ENCODE data around the gene FARSB.
"Not testable (repeated sequence)": the region's sequence is repeated elsewhere in the genome, so short reads cannot be mapped to it uniquely, and the experiment has no call there.

The FARSB gene

DNA sequence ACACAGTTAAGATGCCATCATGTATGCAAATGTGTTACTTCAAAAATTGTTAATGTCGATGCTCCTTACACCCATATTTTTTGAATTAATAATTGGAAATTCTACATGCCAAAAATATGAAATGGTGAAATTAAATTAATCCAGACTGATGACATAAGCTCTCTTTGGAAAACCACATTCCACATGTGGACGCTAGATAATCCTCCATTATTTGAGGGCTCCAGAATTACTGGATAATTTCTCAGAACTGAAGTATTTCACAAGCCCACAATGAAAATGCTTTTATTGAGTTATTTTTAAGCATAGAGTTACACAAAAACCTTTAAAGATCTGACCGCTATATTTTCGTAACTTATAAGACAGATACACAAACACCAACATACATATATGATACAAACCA, 47.8 kb downstream of the FARSB start:
- no peak for DNase-seq (ENCODE audit: low read depth in 2 of 2)

DNA sequence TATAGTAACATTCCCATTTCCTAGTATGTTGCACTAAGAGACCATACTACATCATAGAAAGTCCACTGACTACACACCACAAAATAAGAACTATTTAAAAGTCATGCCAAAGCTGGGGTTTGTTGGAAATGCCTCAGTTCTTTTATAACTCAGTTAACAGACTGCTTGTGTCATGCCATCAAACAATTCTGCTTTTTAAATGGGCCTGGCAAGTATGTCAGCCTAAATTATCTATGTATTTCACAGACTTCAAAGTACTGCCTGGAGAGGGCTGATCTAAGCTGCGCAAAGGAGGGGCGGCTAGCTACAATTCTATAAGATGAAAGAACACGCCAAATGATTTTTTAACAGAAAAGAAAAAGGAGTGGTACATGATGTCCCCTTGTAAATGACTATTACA, 49.6 kb downstream of the FARSB start:
- DNase-seq (ENCODE audit: low read depth in 2 of 2): no peak

DNA sequence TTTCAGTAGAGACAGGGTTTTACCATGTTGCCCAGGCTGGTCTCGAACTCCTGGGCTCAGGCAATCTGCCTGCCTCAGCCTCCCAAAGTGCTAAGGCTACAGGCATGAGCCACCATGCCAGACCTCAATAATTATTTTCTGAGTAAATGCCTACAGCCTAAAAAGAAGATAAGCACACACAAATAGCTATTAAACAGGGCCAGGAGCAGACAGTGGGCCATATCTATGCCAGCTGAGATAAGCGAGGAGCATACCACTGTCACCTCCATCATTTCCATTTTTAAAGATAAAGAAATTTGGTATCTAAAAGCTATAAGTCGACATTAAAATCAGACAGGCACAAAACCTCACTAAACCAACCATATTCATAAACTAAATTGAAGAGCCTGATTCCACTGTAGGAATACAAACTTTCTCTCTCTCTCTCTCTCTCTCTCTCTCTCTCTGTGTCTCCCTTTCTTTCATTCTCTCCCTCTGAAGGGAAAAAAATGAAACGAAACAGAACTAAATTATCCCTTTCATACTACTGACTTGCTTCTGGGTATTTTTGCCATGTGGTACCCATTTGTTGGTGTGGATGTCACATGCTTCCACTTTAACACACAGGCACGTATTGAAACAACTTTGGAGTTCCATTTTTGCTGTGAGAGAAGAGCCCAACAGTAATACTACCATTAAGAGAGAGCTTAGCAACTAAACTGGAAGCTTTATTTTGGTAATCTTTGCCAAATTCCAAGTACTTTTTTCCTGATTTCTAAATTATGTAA, 51.0 kb downstream of the FARSB start:
- no peak for DNase-seq (ENCODE audit: low read depth in 2 of 2)

DNA sequence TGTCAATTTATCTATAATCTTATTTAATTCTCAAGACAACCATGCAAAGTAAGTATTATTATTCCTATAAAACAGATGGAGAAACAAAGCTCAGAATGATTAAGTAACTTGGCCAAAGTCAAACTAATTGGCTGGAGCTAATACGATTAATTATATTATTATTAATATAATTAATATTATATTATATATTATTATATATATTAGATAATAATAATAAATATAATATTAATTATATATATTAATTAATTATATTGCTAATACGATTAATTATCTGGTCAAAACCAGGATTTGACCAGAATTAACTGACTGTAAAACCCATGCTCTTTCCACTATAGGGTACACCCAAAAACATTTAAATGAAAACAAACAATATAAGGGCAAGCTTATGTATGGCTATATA, 52.4 kb downstream of the FARSB start:
- DNase-seq (ENCODE audit: low read depth in 2 of 2): no peak

DNA sequence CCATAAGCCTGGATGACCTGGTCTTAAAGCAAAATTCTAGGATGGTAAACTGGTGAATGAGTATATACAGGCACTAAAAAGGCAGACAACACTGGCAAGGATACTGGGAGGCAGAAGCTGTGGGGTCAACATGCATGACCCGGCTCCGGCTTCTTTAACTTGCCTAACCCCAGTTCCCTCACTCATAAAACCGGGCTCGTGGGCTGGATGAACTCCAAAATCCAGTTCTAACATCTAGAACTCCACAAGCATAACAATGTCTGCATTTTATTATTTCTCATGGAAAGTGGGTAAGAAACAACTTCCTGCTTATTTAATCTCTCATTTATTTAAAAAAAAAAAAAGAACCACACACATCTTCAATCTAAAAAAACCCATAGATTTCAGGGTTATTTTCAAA, 57.3 kb downstream of the FARSB start:
- no peak for DNase-seq (ENCODE audit: low read depth in 2 of 2)

DNA sequence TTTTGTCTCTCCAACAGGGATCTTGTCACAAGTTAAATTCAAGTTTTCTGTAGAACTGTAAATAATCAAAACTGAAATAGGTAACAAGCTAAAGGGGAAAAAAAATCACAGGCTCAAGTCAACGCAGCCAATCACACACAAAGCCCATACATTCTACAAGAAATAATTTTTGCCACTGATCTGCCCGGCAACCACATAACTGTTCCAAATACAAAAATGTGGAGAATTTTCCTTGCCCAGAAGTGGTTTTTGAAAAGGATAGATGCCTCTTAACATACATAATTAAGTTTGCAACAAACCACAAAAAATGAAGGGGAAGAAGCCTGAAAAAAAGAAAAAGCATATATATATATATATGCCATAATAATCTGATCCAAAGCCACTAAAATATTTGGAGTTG, 60.3 kb downstream of the FARSB start:
- DNase-seq (ENCODE audit: low read depth in 2 of 2): no peak

DNA sequence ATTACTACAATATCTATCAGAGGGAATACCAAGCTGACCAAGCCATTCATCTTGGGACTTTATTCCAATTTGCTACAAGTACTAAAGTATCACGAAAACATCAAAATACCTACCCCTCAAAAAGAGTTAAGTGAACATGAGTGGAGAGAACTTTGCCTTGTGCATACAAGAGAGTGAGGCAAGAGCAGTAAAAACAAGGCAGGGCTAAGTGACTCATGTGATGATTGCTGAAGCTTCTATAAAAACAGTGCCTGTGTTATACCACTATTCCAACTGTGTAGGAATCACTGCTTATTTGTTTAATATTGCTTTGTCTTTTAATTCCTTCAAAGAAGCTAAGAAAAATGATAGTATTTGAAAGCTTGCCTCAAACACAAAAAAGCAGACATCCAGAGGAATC, 61.2 kb downstream of the FARSB start:
- no peak for DNase-seq (ENCODE audit: low read depth in 2 of 2)

DNA sequence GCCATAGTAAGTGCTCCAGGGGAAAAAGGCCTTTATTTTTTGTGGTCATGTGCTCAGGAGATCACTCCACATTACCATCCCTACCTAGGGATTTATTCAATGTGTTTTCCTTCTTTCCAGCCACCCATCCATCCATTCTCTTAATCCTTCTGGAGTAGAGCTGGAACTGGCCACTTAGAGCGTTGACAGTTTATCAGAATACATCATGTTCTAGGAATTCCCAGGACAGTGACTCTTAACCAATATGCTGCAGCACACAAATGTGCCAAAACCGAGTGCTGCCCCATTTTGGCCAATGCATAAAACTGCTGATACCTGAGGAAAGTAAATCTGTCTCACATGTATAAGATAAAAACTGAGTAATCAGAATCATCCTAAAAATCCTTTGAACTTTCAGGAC, 63.7 kb downstream of the FARSB start:
- no peak for DNase-seq (ENCODE audit: low read depth in 2 of 2)

DNA sequence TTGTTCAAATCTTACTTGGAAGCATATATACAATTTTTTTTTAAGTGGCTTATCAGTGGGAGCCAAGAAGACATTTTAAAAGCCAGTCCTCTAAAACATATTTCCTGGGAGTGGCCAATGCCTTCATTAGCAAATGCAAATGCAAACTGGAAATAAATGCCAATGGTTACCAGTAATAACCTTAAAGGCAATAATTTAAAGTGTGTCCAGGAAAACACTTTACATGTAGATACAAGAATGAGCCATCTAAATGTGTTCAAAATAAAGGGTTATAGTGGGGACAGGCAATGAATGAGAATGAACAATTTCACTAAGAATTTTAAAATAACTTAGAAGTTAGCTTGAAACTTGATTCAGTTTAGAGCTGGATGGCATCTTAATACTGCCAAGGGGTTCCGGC, 64.2 kb downstream of the FARSB start:
- DNase-seq (ENCODE audit: low read depth in 2 of 2): no peak

DNA sequence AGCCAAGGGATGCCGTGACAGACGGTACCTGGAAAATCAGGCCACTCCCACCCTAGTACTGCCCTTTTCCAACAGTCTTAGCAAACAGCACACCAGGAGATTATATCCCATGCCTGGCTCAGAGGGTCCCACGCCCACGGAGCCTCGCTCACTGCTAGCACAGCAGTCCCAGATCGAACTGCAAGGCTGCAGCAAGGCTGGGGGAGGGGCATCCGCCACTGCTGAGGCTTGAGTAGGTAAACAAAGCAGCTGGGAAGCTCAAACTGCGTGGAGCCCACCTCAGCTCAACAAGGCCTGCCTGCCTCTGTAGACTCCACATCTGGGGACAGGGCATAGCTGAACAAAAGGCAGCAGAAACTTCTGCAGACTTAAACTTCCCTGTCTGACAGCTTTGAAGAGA, 71.3 kb downstream of the FARSB start:
- not testable (repeated sequence) for DNase-seq (ENCODE audit: low read depth in 2 of 2)

DNA sequence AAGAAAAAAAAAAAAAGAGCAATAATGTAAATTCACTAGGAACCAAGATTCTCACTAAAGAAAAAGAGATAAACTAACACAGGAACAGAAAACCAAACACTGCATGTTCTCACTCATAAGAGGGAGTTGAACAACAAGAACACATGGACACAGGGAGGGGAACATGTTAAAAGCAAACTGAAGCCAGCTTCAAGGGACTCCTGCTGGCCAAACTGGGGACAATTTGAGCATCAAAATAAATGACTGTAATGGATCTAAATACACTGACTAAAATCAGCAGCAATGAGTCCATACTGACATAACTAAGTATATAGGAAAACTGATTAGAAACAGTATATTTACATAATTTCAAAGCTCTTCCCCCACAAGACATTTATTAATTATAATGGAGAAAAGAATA, 73.0 kb downstream of the FARSB start:
- no peak for DNase-seq (ENCODE audit: low read depth in 2 of 2)

DNA sequence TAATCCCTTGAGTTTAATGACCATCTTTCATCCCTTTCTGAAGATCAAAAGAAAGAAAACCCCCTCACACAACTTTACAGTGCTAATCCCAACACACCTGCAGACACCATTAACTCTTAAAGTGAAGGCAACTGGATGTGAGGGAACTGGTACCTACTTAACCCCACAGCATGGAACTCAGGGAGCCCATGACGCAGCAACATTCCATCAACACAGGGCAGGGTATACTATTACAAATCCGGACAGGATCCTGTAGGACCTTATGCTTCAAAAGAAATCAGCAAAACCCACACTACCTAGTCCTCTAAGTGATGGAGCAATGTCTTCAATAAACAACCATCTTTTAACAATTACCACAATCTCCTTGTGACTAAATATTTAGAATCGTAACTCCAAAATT, 78.6 kb downstream of the FARSB start:
- no peak for DNase-seq (ENCODE audit: low read depth in 2 of 2)

DNA sequence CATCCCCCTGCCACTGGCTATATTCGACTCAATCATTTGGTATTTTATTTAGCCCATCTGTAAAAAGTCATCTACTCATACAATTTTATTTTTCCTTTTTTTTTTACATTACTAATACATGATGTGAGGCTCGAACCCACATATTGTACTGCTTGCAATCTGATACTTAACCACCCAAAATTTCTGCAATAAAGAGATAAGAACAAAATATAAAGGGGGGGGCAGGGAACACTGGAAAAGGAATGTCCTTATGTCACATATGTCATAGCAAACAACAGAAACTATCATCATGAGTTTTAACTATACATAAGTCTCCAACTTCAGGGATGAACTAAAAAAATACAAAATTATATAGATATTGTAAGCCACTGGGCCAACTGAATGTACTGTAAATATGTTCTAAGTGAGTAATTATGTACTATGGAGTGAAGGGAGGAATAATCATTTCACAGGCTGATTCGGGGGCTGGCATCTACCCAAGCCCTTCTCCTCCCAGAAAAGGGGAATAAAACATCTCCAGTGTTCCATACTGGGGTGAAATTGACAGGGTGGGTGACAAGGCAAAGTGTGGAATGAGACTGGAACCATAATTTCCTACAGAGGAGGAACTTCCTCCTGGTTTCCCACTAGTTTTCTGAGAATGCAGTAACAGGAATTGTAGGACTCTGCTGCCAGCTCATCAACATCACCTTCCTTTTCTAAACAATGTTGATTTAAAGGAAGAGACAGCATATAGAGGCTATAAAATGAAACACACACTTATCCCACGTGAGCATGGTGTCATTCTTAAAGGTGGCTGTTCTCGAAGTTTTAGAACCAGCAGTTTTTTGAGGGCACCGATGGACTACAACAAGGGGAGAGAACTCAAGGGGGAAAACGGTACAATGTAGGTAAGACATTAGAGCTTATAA, 79.5 kb downstream of the FARSB start:
- no peak for DNase-seq (ENCODE audit: low read depth in 2 of 2)

DNA sequence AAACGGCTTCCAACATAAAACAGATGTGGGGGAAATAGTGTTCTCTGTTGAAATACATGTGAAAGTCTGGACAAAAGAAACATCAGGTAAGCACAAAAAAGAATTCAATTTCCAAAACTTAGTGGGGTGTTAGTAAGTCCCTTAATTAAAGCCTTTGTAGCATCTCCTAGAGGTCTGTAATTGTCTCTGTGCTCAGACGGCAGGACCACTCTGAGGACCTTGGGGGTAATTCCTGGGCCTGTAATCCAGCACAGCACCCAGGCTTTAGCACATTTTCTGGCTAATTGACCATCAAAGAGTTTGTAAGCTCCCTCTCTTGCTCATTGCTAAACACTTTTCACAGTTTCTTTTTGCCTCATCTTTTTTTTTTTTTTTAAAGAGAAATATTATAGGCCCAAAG, 80.3 kb downstream of the FARSB start:
- DNase-seq (ENCODE audit: low read depth in 2 of 2): no peak

DNA sequence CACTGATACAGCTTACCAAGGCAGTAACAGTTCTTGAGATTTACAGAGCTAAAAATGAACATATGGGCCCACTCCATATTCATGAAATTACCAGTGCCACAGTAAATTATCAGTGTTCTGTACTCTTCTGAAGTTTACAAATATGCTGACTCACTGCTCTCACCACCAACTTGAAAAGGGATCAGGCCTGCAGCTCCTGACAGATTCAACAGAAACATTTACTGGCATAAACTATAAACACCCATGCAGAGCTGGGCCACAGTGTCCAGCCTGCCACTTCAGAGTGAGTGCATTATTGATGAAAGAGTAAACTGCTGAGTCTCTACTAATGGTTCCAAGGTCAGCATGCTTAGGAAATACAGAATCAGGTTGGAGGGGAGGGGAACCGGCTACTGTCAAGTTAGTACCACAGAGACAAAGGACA, 83.1 kb downstream of the FARSB start:
- no peak for DNase-seq (ENCODE audit: low read depth in 2 of 2)

DNA sequence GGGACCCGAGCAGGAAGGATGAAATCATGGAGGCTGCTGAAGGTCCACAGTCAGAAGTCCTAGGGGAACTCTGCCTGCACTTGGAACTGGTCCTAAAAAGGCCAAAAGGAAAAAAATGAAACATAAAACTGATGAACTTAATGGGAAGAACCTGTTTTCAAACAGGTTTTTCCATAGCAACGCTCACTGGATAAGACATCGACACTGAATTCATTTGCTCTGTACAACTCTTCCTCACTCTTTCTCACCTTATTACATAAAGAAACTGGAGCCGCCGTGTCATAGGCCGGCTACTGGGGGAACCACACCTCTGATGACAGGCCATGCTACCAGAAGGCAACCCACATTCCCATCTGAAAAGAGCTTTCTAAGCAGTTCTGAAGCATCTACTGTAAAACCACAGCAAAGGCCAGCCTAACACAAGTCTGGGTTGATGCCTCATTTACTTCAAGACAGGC, 83.6 kb downstream of the FARSB start:
- DNase-seq (ENCODE audit: low read depth in 2 of 2): no peak

DNA sequence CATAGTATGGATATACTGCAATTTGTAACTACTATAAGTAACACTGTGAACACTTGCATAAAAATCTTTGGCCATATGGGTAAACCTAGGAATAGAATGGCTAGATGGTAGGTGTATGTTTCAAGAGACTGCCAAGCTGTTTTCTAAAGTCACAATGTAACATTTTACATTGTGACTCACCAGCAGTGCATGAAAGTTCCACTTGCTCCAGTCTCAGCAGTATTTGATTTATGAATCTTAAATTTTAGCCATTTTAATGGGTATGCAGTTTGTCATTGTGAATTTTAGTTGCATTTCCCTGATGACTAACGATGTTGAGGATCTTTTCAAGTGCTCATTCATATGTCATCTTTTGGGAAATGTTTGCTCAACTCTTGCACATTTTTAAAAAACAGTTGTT, 86.1 kb downstream of the FARSB start:
- DNase-seq (ENCODE audit: low read depth in 2 of 2): no peak

DNA sequence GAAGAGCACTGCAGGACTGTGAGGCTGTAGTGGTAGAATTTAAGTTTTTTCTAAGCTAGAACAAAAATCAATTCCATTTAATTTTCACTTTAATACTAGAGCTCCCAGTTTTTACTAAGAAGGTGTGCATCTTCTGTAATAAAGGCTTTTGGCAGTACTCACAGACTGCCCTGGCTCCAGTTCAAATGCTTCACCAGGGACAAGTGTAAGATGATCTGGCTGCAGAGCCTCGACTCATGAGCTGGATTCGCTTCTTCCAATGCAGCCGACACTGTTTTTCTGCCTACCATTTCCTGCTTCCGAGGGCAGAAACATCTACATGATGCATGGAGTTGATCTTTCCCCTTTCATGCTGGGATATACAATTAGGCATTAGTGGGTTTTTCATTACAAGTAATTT, 87.0 kb downstream of the FARSB start:
- no peak for DNase-seq (ENCODE audit: low read depth in 2 of 2)

DNA sequence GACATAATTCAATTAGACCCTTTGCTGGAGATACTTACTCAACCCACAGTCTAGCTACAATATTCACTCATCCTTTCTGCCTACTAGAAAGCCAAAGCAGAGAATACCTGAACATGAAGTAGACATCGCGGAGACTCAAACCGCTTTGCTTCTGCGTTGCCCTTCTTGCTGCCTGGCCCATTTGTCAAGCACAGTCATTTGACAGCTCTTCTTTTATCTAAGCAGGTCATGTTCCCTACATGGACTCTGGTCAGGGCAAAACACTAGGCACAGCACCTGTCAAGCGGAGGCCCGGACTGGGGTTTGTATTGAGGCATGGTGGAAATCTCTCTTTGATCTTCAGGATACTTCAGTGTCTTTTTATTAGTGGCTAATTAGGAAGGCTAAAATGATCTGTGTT, 89.7 kb downstream of the FARSB start:
- DNase-seq (ENCODE audit: low read depth in 2 of 2): no peak

DNA sequence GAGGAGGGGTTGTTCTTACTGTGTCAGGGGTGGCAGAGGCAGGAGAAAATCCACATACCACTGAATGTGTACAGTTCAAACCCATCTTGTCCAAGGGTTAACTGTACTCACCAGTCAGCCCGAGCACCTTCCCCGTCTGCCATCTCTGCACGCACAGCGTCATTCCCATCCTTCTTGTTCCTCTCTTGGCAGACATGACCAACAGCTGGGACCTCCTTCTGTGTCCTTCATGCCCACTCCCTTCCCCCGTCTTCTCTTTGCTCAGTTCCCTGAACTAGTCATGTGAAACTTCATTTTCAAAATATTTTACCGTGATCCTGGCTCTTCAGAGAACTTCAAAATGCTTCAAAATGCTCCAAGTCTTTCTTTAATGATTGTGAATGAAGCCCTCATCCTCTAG, 92.0 kb downstream of the FARSB start:
- no peak for DNase-seq (ENCODE audit: low read depth in 2 of 2)

DNA sequence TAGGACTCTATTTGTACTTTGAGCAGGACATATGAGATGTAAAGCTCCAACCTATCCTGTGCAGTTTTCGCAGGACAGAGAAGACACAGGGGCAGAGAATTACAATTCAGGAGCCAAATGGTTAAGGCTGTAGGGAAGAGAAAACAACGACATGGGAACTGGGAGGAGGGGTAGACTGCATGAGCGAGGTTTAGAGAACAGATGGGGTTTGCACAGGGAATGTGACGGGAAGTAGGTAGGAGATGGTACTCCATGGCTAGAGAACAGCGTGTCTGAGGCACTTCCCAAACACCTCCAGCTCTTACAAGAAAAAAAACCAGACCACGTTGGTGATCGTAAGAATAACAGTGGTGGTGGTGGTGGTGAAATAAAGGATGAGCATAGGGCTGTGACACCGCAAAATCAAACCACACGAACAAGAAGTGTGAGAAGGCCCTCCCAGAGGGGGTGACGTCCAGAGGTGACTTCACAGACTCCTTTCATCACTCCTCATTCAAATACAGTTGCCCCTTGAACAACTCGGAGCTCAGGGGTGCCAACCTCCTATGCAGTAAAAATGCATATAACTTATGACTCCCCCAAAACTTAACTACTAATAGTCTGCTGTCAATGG, 92.7 kb downstream of the FARSB start:
- no peak for DNase-seq (ENCODE audit: low read depth in 2 of 2)

DNA sequence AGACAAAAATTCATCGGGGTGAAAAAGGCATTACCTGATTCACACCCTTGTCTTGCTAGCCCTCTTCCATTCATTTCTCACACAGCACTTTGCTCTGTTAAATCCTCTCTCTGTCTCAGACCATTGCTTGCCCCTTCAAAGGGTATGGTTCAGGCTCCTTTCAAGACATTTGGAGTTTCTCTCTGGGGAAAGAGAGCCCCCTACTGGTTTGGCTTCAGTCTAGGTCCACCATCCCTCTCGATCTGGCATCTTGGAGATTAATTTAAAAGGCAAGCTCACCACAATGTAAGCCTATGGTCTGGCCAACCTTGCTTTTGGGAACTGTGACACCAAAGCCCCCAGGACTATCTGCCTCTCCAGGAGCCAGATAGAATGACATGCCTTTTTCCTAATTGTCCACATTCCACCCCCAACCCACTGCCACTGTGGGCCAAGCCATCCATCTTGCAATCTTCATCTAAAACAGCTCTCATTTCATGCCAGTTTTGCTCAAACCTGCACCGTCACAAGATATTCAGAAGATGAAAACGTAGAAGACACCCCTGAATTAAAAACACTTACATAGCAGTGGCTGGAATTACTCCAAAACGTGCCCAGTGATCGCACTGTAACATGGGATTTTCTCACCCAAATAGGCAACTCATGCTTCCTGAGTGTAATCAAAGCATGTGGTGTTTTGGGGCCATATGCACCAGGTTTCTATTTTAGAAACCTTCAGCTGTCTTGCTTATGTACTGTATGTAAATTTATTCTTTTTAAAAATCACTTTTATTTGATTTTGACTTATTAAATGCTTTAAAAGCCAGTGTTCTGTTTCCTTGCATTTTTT, 93.9 kb downstream of the FARSB start:
- DNase-seq (ENCODE audit: low read depth in 2 of 2): peak in 1 of 2 donors; percentile 2
